Body of pancreas (tissue), 4 donors: ENCODE results near the gene TAOK3. TPM values are rescaled to one million over a fixed set of nuclear protein-coding genes. Genes with fewer than 3 reads are reported as not detected.
"Not testable (repeated sequence)": the region's sequence is repeated elsewhere in the genome, so short reads cannot be mapped to it uniquely, and the experiment has no call there.

ENCODE experiments used
- ATAC-seq: fragments of 150-250 bp; one replicate; pipeline ENCODE4 v1.9.1; 2016
- DNase-seq, 4 donors: peaks; one replicate each; pipeline ENCODE4 v3.0.0-alpha.2; 2019
- H3K27ac ChIP-seq, 4 donors: fragments of 200-600 bp; sonication (generic); 1 replicate in 3 of 4; 2 replicates in 1 of 4; pipeline versions ENCODE4 v1.5.1 to v1.6.1; 2016 to 2019; ENCODE audit warnings: mild to moderate bottlenecking in 1 of 4, mixed read lengths in 1 of 4, moderate library complexity in 1 of 4
- H3K27me3 ChIP-seq, 2 donors: fragments of 200-600 bp; sonication (generic); one replicate each; pipeline ENCODE4 v1.6.0; 2016; ENCODE audit warnings: mild to moderate bottlenecking in 1 of 2
- H3K36me3 ChIP-seq, 2 donors: fragments of 200-600 bp; sonication (generic); replicated peaks in 1 of 2; 2 replicates each; pipeline ENCODE4 v1.5.1; 2016; ENCODE audit warnings: low read depth in 2 of 2; ENCODE audit not compliant: insufficient read depth in 1 of 2
- H3K4me1 ChIP-seq: fragments of 200-600 bp; sonication (generic); one replicate; pipeline ENCODE4 v1.6.0; 2016
- H3K4me3 ChIP-seq, 2 donors: fragments of 200-600 bp; sonication (generic); 1 replicate in 1 of 2; 2 replicates in 1 of 2; pipeline ENCODE4 v1.5.1; 2016 to 2019
- H3K9me3 ChIP-seq, 3 donors: fragments of 200-600 bp; sonication (generic); 1 replicate in 2 of 3; 2 replicates in 1 of 3; pipeline ENCODE4 v1.5.1; 2016
- CTCF ChIP-seq, 7 experiments: fragments of 450-650 bp in 4 of 7; fragments of 200-600 bp in 3 of 7; sonication (generic) in 3 of 7; IDR thresholded peaks; one replicate each; pipeline ENCODE4 v1.5.1; 2016 to 2019; ENCODE audit warnings: antibody characterized with exemption in 7 of 7
- POLR2A ChIP-seq, 3 donors: fragments of 450-650 bp; IDR thresholded peaks; one replicate each; pipeline ENCODE4 v1.6.1; 2016; ENCODE audit warnings: antibody characterized with exemption in 3 of 3, mild to moderate bottlenecking in 2 of 3
- WGBS, 2 donors: methylation state at CpG; one replicate each; pipeline ENCODE4 v1.1.5; 2017; 5-methylcytosine and 5-hydroxymethylcytosine counted together
- intact Hi-C: fragments of 100-400 bp; cut with DNase I; formaldehyde crosslinking; loops from one replicate; pipeline ENCODE4 v1.15.1; 2023
- total RNA-seq, 2 donors: library from RNA; depleted of rRNA; stranded (reverse); fragments of >200 nt; gene quantifications; one replicate each; pipeline ENCODE4 v1.1.0, GENCODE V29; 2016

Gene TAOK3
- total RNA-seq, 2 donors from 2014 or later: 15.6 to 29.3 TPM

- H3K27ac ChIP-seq: peak overlapping the region in 1 of 4 donors; percentile 30
- no peaks in the 10 kb centered on the region for H3K9me3 ChIP-seq
- DNase-seq: no peak
- H3K36me3 ChIP-seq: no peaks in the 10 kb centered on the region
- TF ChIP-seq CTCF (IDR thresholded peaks at IDR 0.05): no peak
- TF ChIP-seq POLR2A (IDR thresholded peaks at IDR 0.05): no peak
- H3K4me1 ChIP-seq: peaks cover 9% of the 10 kb centered on the region
- intact Hi-C loops: no loop called here
- ATAC-seq: no peak
- WGBS, 2 donors: 7 to 29% methylated on average over 1 of the region's 1 CpG
- no peaks in the 10 kb centered on the region for H3K27me3 ChIP-seq
- H3K4me3 ChIP-seq: no peak overlapping the region
Observed at GRCh38 chr12:118312578-118312977, 60.1 kb downstream of the TAOK3 start.

GRCh38 chr12:118311666-118312065 lies 61.0 kb downstream of the TAOK3 start:
- DNase-seq: no peak
- no peak overlapping the region for H3K4me3 ChIP-seq
- peaks cover 6% of the 10 kb centered on the region for H3K4me1 ChIP-seq
- 22 to 35% methylated on average over 2 of the region's 2 CpGs for WGBS, 2 donors
- H3K27me3 ChIP-seq: no peaks in the 10 kb centered on the region
- no peaks in the 10 kb centered on the region for H3K9me3 ChIP-seq
- ATAC-seq: no peak
- intact Hi-C loops: no loop called here
- no peak for TF ChIP-seq CTCF (IDR thresholded peaks at IDR 0.05)
- TF ChIP-seq POLR2A (IDR thresholded peaks at IDR 0.05): no peak
- H3K27ac ChIP-seq: no peak overlapping the region
- H3K36me3 ChIP-seq: no peaks in the 10 kb centered on the region

GRCh38 chr12:118310320-118310719 lies 62.4 kb downstream of the TAOK3 start:
- TF ChIP-seq POLR2A (IDR thresholded peaks at IDR 0.05) (no peak), CTCF (IDR thresholded peaks at IDR 0.05) (no peak)
- H3K27me3 ChIP-seq: no peaks in the 10 kb centered on the region
- H3K9me3 ChIP-seq: no peaks in the 10 kb centered on the region
- ATAC-seq (no peak), DNase-seq (no peak)
- H3K27ac ChIP-seq: no peak overlapping the region
- H3K4me3 ChIP-seq: no peak overlapping the region
- H3K4me1 ChIP-seq: peaks cover 6% of the 10 kb centered on the region
- H3K36me3 ChIP-seq: no peaks in the 10 kb centered on the region
- intact Hi-C loops: no loop called here

GRCh38 chr12:118308006-118308405 lies 64.7 kb downstream of the TAOK3 start:
- ATAC-seq, H3K9me3 ChIP-seq, intact Hi-C loops, H3K27me3 ChIP-seq, H3K4me3 ChIP-seq, H3K4me1 ChIP-seq, H3K36me3 ChIP-seq: not testable (repeated sequence)
- DNase-seq: peak in 1 of 4 donors; percentile 40
- WGBS, 2 donors: 62 to 73% methylated on average over 4 of the region's 4 CpGs
- H3K27ac ChIP-seq: peak overlapping the region in 1 of 4 donors; percentile 32

GRCh38 chr12:118307069-118307954 lies 65.4 kb downstream of the TAOK3 start:
- H3K4me1 ChIP-seq: peaks cover under 1% of the 10 kb centered on the region
- DNase-seq (peak in 1 of 4 donors; percentile 30), ATAC-seq (no peak)
- H3K4me3 ChIP-seq: no peak overlapping the region
- H3K36me3 ChIP-seq: no peaks in the 10 kb centered on the region
- H3K27me3 ChIP-seq: no peaks in the 10 kb centered on the region
- H3K9me3 ChIP-seq: no peaks in the 10 kb centered on the region
- no peak for TF ChIP-seq POLR2A (IDR thresholded peaks at IDR 0.05)
- no peak for TF ChIP-seq CTCF (IDR thresholded peaks at IDR 0.05)
- 68 to 78% methylated on average over 8 of the region's 8 CpGs for WGBS, 2 donors
- intact Hi-C loops: no loop called here
- H3K27ac ChIP-seq: peak overlapping the region in 2 of 4 donors; percentile 9 to 32
